Measurements from ENCODE around the gene EIF2S3B.
"Not testable (repeated sequence)": the region's sequence is repeated elsewhere in the genome, so short reads cannot be mapped to it uniquely, and the experiment has no call there.

Gene EIF2S3B

DNA sequence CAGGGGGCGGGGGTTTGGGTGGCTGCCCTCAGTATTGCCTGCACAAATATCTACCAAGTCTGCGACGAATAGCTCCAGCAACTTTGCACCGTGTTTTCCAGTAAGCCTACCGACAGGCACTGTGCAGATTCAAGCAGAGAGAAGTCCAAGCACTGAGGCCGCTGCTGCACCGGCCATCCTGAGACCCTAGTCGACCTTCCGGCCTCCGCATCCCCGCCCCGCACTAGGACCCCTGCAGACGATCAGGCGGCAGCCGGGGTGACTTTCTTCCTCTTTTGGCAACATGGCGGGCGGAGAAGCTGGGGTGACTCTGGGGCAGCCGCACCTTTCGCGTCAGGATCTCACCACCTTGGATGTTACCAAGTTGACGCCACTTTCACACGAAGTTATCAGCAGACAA, at the start of gene EIF2S3B:
Gene EIF2S3B (plus strand): TSS at position 271 of the 400 bp plus-strand sequence. CDS start 13 bp downstream, at position 284.
- DNase-seq (ENCODE audit: low read depth in 1 of 2, low spot score in 1 of 2), result no peak

DNA sequence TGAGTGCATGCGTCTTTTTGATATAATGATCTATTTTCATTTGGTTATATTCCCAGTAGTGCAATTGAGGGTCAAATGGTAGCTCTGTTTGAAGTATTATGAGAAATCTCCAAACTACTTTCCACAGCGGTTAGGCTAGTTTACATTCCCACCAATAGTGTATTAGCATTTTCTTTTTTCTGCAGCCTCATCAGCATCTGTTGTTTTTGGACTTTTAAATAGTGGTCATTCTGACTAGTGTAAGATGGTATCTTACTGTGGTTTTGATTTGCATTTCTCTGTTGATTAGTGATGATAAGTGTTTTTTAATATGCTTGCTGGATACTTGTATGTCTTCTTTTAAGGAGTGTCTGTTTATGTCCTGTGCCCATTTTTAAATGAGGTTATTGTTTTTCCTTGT, 48.8 kb upstream of the EIF2S3B start:
- DNase-seq (ENCODE audit: low read depth in 1 of 2, low spot score in 1 of 2), result no peak

DNA sequence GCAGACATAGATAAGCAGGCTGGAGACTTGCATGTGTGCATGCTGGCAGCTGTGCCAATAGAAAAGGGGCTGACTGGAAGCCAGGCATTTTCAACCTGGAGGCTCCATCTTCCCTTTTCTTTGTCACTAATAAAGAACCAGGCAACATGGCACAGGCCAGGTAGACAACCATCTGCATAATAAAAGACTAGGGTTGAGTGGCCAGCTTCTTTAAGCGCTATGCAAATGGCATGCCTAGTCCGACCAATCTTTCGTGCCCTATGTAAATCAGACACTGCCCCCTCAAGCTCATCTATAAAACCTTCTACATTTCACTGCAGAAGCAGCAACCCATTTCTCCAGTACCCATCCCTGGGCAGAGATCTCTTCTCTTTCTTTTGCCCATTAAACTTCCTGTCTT, 47.9 kb upstream of the EIF2S3B start:
- no peak for DNase-seq (ENCODE audit: low read depth in 1 of 2, low spot score in 1 of 2)

DNA sequence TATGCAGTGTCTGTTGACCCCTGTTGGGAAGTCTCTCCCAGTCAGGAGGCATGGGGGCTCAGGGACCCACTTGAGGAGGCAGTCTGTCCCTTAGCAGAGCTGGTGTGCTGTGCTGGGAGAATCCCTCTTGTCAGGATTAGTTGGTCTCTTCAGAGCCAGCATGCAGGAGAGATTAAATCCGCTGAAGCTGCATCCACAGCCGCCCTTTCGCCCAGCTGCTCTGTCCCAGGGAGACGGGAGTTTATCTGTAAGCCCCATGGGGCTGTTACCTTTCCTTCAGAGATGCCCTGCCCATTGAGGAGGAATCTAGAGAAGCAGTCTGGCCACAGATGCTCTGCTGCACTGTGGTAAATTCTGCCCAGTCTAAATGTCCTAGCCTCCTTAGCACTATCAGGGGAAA, 39.4 kb upstream of the EIF2S3B start:
- DNase-seq (ENCODE audit: low read depth in 1 of 2, low spot score in 1 of 2), result no peak

DNA sequence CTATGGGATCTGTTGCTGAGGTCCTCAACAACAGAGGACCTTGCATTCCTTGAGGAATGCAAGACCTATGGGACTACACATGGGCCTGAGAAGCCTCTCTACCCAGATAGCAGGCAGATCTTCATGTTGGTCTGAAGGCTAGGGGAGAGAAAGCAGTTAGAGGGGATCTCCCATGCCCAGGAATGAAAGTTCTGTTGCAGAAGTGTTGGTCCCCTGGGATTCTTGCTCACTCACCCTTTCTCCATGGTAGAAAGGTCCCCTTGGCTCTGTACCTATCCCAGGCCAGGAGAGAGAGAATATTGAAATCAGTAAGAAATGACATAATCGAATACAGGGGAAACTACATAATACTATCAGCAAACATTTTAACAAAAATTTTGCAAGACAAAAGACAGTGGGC, 36.0 kb upstream of the EIF2S3B start:
- DNase-seq (ENCODE audit: low read depth in 1 of 2, low spot score in 1 of 2), result no peak

DNA sequence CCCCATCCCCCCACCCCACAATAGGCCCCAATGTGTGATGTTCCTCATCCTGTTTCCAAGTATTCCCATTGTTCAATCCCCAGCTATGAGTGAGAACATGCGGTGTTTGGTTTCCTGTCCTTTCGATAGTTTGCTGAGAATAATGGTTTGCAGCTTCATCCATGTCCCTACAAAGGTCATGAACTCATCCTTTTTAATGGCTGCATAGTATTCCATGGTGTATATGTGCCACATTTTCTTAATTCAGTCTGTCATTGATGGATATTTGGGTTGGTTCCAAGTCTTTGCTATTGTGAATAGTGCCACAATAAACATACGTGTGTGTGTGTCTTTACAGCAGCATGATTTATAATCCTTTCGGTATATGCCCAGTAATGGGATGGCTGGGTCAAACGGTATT, 32.9 kb upstream of the EIF2S3B start:
- not testable (repeated sequence) for DNase-seq (ENCODE audit: low read depth in 1 of 2, low spot score in 1 of 2)

DNA sequence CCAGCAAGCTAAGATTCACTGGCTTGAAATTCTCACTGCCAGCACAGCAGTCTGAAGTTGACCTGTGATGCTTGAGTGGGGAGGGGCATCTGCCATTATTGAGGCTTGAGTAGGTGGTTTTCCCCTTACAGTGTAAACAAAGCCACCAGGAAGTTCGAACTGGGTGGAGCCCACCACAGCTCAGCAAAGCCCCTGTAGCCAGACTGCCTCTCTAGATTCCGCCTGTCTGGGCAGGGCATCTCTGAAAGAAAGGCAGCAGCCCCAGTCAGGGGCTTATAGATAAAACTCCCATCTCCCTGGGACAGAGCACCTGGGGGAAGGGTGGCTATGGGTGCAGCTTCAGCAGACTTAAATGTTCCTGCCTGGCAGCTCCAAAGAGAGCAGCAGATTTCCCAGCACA, 23.8 kb upstream of the EIF2S3B start:
- not testable (repeated sequence) for DNase-seq (ENCODE audit: low read depth in 1 of 2, low spot score in 1 of 2)

DNA sequence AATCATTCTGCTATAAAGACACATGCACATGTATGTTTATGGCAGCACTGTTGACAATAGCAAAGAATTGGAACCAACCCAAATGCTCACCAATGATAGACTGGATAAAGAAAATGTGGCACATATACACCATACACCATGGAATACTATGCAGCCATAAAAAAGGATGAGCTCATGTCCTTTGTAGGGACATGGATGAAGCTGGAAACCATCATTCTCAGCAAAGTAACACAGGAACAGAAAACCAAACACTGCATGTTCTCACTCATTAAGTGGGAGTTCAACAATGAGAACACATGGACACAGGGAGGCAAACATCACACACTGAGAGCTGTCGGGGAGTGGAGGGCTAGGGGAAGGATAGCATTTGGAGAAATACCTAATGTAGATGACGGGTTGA, 18.4 kb upstream of the EIF2S3B start:
- DNase-seq (ENCODE audit: low read depth in 1 of 2, low spot score in 1 of 2), result not testable (repeated sequence)

DNA sequence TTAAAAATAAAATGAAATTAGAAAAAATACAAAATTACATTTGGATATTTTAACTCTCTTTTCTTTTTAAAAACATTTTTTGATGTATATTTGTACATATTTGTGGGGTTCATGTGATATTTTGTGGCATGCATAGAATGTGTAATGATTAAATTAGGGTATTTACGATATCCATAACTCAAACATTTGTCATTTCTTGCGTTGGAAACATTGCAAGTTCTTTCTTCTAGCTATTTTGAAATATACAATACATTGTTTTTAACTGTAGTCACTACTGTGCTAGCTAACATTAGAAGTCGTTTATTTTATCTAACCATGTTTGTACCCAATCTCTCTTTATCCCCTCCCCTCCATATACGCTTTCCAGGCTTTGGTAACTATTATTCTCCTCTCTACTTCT, 13.9 kb upstream of the EIF2S3B start:
- no peak for DNase-seq (ENCODE audit: low read depth in 1 of 2, low spot score in 1 of 2)

DNA sequence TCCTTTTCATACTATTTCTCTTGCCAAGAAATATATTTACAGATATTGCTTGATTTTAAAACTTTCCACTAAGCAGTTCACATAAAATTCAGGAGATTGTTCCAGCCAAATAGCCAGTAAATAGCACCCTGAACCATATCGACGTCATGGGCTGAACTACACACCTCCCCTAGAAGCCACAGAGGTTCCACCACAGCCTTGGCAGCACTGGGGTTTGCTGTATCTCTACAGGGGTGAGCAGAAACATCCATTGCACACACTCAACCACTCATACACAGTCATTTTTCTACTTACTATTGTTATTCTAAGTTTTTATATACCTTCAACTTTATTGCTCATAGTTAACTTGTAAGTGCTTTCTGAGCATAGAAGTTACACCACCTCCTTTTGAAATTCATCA, 8.1 kb upstream of the EIF2S3B start:
- no peak for DNase-seq (ENCODE audit: low read depth in 1 of 2, low spot score in 1 of 2)

DNA sequence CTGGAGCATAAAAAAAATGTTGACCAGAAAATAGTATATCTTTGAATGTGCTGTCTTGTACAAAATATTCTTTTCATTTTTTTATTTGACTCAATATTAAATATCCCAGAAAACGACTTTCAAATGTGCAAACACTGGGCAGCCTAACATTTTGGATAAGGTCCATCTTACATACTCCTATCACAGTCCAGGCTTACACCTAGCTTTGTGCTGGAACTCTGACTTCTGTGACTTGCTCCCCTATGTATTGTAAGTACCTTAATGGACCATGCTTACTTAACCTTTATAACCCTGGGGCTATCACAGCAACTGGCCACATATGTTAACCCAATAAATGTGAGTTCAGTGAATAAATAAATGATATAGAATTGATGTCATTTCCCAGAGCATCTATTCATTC, 7.6 kb upstream of the EIF2S3B start:
- no peak for DNase-seq (ENCODE audit: low read depth in 1 of 2, low spot score in 1 of 2)

DNA sequence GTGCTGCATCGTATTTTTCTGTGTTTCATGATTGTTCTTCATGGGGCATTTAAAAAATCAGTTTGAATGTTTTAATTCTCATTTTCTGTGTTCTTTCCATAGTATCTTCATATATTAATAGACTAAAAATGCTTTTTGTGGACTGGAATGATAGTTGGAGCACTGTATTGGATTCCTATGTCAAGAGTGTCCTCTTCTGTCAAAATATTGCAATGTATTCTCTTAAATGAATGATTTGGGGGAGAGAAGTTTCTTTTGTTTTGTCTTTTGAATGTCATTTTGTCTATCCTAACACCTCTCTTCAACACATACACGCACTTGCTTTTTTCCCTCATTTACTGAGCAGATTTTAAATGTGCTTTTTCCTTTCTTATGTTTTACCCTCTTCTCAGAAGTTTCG, 4.7 kb upstream of the EIF2S3B start:
- no peak for DNase-seq (ENCODE audit: low read depth in 1 of 2, low spot score in 1 of 2)

DNA sequence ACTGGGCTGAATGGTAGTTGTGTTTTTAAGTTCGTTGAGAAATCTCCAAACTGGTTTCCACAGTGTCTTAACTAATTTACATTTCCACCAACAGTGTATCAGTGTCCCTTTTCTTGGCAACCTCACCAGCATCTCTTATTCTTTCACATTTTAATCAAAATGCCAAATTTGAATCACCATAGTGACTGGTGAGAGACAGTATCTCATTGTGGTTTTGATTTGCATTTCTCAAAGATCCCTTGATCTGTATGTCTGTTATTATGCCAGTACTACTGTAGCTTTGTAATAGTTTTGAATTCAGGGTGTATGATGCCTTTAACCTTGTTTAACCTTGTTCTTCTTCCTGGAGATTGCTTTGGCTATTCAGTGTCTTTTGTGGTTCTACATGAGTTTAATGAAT, 2.2 kb upstream of the EIF2S3B start:
- DNase-seq (ENCODE audit: low read depth in 1 of 2, low spot score in 1 of 2), result no peak

DNA sequence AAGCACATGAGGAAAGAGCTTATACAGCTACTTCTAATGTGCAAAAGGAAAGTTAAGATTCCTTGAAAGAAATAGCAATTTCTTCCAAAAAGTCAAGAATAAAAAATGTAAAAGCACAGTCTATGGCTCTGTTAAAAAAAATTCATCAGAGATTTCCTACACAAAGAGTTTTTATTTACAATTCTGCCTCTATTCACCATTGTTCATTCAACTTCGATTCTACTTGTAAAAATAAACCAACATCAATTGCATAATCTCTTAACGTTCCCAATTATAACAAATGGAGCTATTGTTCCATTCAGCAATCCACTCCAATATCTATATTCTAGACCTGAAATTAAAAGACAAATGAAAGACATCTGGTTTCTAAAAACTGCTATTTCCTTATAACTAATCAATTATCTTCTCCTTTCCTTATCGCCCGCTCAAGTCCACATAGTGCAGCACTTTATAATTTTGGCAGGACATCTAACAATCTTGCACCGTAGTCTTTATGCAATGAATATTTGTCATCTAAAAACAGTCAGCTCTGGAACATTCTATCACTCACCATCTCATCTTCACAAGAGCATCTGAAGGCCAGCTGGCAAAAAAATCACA, 6.2 kb downstream of the EIF2S3B start:
- no peak for DNase-seq (ENCODE audit: low read depth in 1 of 2, low spot score in 1 of 2)

DNA sequence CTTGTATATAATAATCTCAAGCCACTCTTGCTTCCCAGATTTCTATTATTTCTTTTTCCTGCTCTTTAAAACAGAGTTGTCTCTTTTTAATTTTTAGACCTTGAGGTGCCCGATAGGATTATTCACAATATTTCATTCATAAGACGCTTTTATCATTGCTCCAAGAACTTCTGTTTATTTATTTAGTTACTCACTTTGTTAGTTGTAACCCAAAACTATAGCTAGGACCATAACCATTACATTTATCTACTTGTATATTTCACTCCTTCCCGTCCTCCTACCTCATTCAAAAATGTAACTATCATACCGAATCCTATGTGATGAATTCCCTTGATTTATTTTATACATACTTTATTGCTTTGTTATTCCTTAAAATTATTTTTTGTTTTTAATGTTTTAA, 7.1 kb downstream of the EIF2S3B start:
- DNase-seq (ENCODE audit: low read depth in 1 of 2, low spot score in 1 of 2), result no peak

DNA sequence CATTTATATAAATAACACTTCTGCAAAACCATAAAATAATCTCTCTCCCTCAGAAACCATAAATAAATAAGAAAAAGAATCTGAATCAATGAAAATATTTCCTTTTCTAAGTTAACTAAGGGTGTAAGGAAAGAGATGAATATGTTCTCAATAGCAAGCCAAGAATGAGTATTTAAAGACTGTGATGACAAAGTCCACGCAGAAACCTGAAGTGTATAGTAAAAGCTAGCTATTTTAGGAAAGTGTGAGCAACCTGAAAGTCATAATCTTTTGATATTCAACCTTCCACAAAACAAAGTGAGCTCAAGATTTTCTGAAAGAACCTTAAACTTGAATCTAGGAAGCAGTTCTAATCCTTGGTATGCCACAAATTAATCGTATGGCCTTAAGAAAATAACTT, 15.9 kb downstream of the EIF2S3B start:
- DNase-seq (ENCODE audit: low read depth in 1 of 2, low spot score in 1 of 2), result no peak

DNA sequence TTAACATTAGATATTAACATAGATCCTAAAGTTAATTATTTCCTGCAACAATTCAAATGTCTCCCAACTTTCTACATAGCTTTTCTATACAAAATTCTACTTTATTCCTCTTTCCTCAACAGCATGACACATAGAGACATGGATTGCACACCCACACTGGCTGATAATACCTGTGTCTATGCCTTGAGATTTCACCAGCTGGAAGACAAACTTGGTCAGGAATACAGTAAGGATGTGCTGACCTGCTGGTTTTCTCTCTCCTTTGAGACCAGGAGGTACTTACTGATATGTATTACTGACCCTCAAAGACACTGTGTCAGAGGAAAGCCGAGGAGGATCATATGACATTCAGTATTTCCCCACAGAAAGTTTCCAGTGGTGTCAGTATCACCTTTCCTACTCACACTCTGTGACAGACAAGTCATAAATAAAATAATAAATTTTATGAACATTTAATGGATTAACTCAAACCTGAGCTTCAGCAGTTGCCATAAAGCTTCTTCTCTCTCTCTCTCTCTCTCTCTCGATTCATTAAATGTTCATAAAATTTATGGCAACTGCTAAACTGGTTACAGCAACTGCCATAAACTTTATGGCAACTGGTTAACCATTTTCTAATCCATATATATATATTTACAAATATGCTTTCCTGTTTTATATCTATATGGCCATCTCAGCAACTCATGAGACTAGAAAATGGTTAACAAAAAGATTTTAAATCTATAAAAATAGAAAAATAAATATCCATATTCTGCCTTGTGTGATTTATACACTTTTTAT, 22.7 kb downstream of the EIF2S3B start:
- DNase-seq (ENCODE audit: low read depth in 1 of 2, low spot score in 1 of 2), result no peak

DNA sequence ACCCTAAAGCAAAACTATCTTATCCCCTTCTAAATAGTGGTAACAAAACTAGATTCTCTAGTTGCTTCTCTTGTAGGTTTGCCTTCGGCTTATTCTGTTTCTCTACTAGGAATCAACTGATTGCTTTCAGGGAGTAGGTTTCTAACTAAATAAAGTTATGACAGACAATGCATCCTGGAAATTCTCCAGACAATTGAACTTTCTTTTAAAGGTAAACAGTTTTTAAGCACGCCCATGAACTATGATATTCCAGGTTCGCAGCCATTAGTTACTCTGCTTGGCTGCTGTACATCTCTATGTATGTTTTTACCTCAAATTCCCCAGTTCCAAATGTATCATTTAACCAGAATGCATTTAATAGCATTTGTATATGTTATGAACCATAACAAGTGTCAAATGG, 23.9 kb downstream of the EIF2S3B start:
- DNase-seq (ENCODE audit: low read depth in 1 of 2, low spot score in 1 of 2), result no peak

DNA sequence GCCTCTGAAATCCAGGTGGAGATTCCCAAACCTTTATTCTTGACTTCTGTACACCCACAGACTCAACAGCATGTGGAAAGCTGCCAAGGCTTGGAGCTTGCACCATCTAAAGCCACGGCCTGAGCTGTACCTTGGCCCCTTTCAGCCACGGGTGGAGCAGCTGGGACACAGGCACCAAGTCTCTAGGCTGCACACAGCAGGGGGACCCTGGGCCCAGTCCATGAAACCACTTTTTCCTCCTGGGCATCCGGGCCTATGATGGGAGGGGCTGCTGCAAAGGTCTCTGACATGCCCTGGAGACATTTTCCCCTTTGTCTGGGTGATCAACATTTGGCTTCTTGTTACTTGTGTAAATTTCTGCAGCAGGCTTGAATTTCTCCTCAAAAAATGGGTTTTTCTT, 32.0 kb downstream of the EIF2S3B start:
- no peak for DNase-seq (ENCODE audit: low read depth in 1 of 2, low spot score in 1 of 2)

DNA sequence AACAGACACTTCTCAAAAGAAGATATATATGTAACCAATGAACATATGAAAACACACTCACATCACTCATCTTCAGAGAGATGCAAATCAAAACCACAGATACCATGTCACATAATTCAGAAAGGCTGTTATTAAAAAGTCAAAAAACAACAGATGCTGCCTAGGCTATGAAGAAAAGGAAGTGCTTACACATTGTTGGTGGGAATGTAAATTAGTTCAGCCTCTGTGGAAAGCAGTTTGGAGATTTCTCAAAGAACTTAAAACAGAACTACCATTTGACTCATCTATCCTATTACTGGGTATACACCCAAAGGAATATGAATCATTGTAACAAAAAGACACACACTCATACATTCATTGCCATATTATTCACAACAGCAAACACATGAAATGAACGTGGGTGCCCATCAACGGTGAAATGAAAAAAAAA, 35.1 kb downstream of the EIF2S3B start:
- DNase-seq (ENCODE audit: low read depth in 1 of 2, low spot score in 1 of 2), result no peak

DNA sequence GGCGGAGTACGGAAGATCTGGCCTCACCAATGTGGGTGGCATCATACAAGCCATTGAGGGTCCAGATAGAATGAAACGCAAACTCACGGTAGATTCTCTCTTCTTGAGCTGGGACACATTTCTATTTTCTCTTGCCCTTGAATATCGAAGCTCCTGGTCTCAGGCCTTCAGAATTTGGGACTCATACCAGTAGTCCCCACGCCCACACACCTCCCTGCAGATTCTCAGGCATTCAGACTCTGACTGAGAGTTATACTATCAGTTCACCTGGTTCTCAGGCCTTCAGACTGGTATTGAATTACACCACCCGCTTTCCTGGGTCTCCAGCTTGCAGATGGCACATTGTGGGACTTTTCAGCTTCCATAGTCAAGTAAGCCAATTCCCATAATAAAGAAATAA, 37.8 kb downstream of the EIF2S3B start:
- DNase-seq (ENCODE audit: low read depth in 1 of 2, low spot score in 1 of 2), result no peak

DNA sequence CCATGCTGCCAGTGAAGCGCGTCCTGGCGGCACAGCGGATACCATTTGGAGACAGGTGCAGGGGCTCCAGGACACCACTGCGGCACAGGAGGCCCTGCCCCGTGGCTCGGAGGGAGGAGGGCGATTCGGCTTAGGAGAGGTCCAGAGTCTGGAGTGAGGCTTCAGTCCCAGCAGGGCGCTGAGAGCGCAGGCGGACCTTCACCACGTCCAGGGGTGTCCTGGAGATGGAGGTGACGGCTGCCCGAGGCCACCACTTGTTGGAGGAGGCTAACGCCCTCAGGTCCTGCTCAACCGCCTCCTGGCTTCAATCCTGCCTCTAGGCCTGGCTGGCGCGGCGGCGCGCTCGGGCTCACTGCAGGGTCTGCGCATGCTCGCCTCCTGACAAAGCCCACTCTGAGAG, 45.7 kb downstream of the EIF2S3B start:
- no peak for DNase-seq (ENCODE audit: low read depth in 1 of 2, low spot score in 1 of 2)

DNA sequence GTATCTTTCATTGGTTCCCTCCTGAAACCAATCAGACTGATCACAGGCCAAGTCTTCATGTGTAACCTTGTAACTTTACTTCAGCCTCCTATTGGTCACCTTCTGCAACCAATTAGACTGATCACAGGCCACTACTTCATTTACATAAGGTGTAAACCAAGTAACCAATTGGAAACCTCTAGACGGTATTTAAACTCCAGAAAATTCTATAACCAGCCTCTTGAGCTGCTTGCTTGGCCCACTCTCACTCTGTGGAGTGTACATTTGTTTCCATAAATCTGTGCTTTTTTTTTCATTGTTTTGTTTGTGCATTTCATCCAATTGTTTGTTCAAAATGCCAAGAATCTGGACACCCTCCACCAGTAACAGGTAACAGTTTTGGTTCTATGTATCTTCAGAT, 47.5 kb downstream of the EIF2S3B start:
- no peak for DNase-seq (ENCODE audit: low read depth in 1 of 2, low spot score in 1 of 2)
